H9 (cell line): ENCODE results near the gene BCAT1. TPM values are rescaled to one million over a fixed set of nuclear protein-coding genes. Genes with fewer than 3 reads are reported as not detected.

Source experiments
- DNase-seq: peaks from one replicate; pipeline ENCODE4 v3.0.0-alpha.2; 2017
- H2AFZ ChIP-seq: one replicate; pipeline ENCODE4 v1.6.1; 2013; ENCODE audit warnings: mild to moderate bottlenecking, low read length, control low read depth, moderate library complexity
- H2AK5ac ChIP-seq: 2 replicates; pipeline ENCODE4 v1.6.1; 2013; ENCODE audit warnings: low read length, control low read depth, mixed read lengths; ENCODE audit not compliant: insufficient read length
- H2BK120ac ChIP-seq: one replicate; pipeline ENCODE4 v1.6.1; 2013; ENCODE audit warnings: low read depth, mild to moderate bottlenecking, low read length, control low read depth, inconsistent platforms; ENCODE audit not compliant: poor library complexity, severe bottlenecking
- H2BK12ac ChIP-seq: 2 replicates; pipeline ENCODE4 v1.6.1; 2013; ENCODE audit warnings: low read length, control low read depth, mixed read lengths, low read depth; ENCODE audit not compliant: insufficient read length
- H2BK15ac ChIP-seq: 2 replicates; pipeline ENCODE4 v1.6.1; 2013; ENCODE audit warnings: low read depth, low read length, control low read depth
- H2BK20ac ChIP-seq: one replicate; pipeline ENCODE4 v1.6.1; 2013; ENCODE audit warnings: low read depth, mild to moderate bottlenecking, low read length, control low read depth, inconsistent platforms; ENCODE audit not compliant: poor library complexity, severe bottlenecking
- H2BK5ac ChIP-seq: 2 replicates; pipeline ENCODE4 v1.6.1; 2013; ENCODE audit warnings: low read length, control low read depth, mixed read lengths; ENCODE audit not compliant: insufficient read length
- H3K14ac ChIP-seq: 2 replicates; pipeline ENCODE4 v1.6.1; 2013; ENCODE audit warnings: low read length, control low read depth; ENCODE audit not compliant: insufficient read depth
- H3K18ac ChIP-seq: 2 replicates; pipeline ENCODE4 v1.6.1; 2013; ENCODE audit warnings: low read depth, mild to moderate bottlenecking, mixed read lengths, low read length, control low read depth; ENCODE audit not compliant: insufficient read length
- H3K23ac ChIP-seq: 2 replicates; pipeline ENCODE4 v1.6.1; 2013; ENCODE audit warnings: low read length, control low read depth, mixed read lengths, low read depth; ENCODE audit not compliant: insufficient read length
- H3K23me2 ChIP-seq: 2 replicates; pipeline ENCODE4 v1.6.1; 2013; ENCODE audit warnings: low read depth, mild to moderate bottlenecking, mixed read lengths, low read length, control low read depth; ENCODE audit not compliant: insufficient read length, poor library complexity, severe bottlenecking
- H3K27ac ChIP-seq: 2 replicates; pipeline ENCODE4 v1.5.1; 2013; ENCODE audit warnings: low read length, control low read depth, mixed read lengths, low read depth; ENCODE audit not compliant: insufficient read length
- H3K27me3 ChIP-seq: 2 replicates; pipeline ENCODE4 v1.6.1; 2013; ENCODE audit warnings: low read length, control low read depth, inconsistent platforms; ENCODE audit not compliant: insufficient read depth
- H3K4ac ChIP-seq: 2 replicates; pipeline ENCODE4 v1.6.1; 2013; ENCODE audit warnings: low read depth, mild to moderate bottlenecking, control low read depth, inconsistent platforms, low read length, moderate library complexity
- H3K4me1 ChIP-seq: 2 replicates; pipeline ENCODE4 v1.6.1; 2013; ENCODE audit warnings: low read length, control low read depth, inconsistent platforms; ENCODE audit not compliant: insufficient read depth
- H3K4me2 ChIP-seq: 2 replicates; pipeline ENCODE4 v1.6.1; 2013; ENCODE audit warnings: low read length, control low read depth, mixed read lengths; ENCODE audit not compliant: insufficient read length, insufficient read depth
- H3K56ac ChIP-seq: 2 replicates; pipeline ENCODE4 v1.6.1; 2013; ENCODE audit warnings: low read depth, mild to moderate bottlenecking, mixed read lengths, low read length, control low read depth; ENCODE audit not compliant: insufficient read length
- H3K79me1 ChIP-seq: 2 replicates; pipeline ENCODE4 v1.6.1; 2013; ENCODE audit warnings: low read depth, mild to moderate bottlenecking, moderate library complexity, low read length, control low read depth, inconsistent platforms; ENCODE audit not compliant: insufficient read depth, poor library complexity, severe bottlenecking
- H3K79me2 ChIP-seq: 2 replicates; pipeline ENCODE4 v1.6.1; 2013; ENCODE audit warnings: low read length, control low read depth, inconsistent platforms; ENCODE audit not compliant: insufficient read depth
- H3K9ac ChIP-seq: 2 replicates; pipeline ENCODE4 v1.6.1; 2013; ENCODE audit warnings: low read length, control low read depth, mixed read lengths; ENCODE audit not compliant: insufficient read length; ENCODE audit errors: extremely low read depth
- H3K9me3 ChIP-seq: one replicate; pipeline ENCODE4 v1.6.1; 2013; ENCODE audit warnings: low read depth, low read length, inconsistent platforms; ENCODE audit not compliant: control insufficient read depth
- H3T11ph ChIP-seq: one replicate; pipeline ENCODE4 v1.6.1; 2013; ENCODE audit warnings: mild to moderate bottlenecking, low read length, control low read depth, inconsistent platforms
- H4K20me1 ChIP-seq: one replicate; pipeline ENCODE4 v1.6.1; 2013; ENCODE audit not compliant: control insufficient read depth, insufficient read length, insufficient read depth
- H4K5ac ChIP-seq: 2 replicates; pipeline ENCODE4 v1.6.1; 2013; ENCODE audit warnings: low read depth, mild to moderate bottlenecking, mixed read lengths, low read length, control low read depth; ENCODE audit not compliant: insufficient read length
- H4K8ac ChIP-seq: replicated peaks from 2 replicates; pipeline ENCODE4 v1.6.1; 2013; ENCODE audit warnings: low read length, control low read depth, mixed read lengths, low read depth; ENCODE audit not compliant: insufficient read length
- H4K91ac ChIP-seq: 2 replicates; pipeline ENCODE4 v1.6.1; 2013; ENCODE audit warnings: low read depth, mild to moderate bottlenecking, moderate library complexity, mixed read lengths, low read length, control low read depth; ENCODE audit not compliant: insufficient read length
- H3K27ac Mint-ChIP-seq, 3 experiments: 2 replicates in 2 of 3; 3 replicates in 1 of 3; pipeline ENCODE4 v1.8.0; 2020 to 2021; ENCODE audit warnings: mixed read lengths in 3 of 3, mild to moderate bottlenecking in 1 of 3, moderate library complexity in 1 of 3
- H3K27me3 Mint-ChIP-seq: 2 replicates; pipeline ENCODE4 v1.8.0; 2021; ENCODE audit warnings: low read depth, mild to moderate bottlenecking, moderate library complexity, mixed read lengths
- H3K36me3 Mint-ChIP-seq, 3 experiments: 2 replicates in 2 of 3; 3 replicates in 1 of 3; pipeline ENCODE4 v1.8.0; 2020 to 2021; ENCODE audit warnings: low read depth in 3 of 3, mixed read lengths in 3 of 3; ENCODE audit not compliant: insufficient read depth in 1 of 3
- H3K4me1 Mint-ChIP-seq, 2 experiments: 2 replicates each; pipeline ENCODE4 v1.8.0; 2020; ENCODE audit warnings: mixed read lengths in 2 of 2
- H3K4me3 Mint-ChIP-seq, 2 experiments: 2 replicates in 1 of 2; 3 replicates in 1 of 2; pipeline ENCODE4 v1.8.0; 2020 to 2021; ENCODE audit warnings: mild to moderate bottlenecking in 2 of 2, mixed read lengths in 2 of 2, moderate library complexity in 1 of 2
- H3K9me3 Mint-ChIP-seq, 2 experiments: 2 replicates in 1 of 2; 3 replicates in 1 of 2; pipeline ENCODE4 v1.8.0; 2020; ENCODE audit warnings: mild to moderate bottlenecking in 2 of 2, mixed read lengths in 2 of 2, moderate library complexity in 1 of 2
- CTCF ChIP-seq: fragments of 200-600 bp; sonication (generic); conservative IDR thresholded peaks from 3 replicates; pipeline ENCODE4 v1.8.0; 2021; ENCODE audit warnings: antibody characterized with exemption, mild to moderate bottlenecking
- WGBS: extraction: QIAGEN DNeasy Blood & Tissue Kit; methylation state at CpG from one replicate; pipeline ENCODE4 v1.1.7; 2013; ENCODE audit warnings: missing lambda C conversion rate, low lambda C conversion rate, mixed read lengths; ENCODE audit not compliant: insufficient read length; ENCODE audit errors: extremely low coverage; 5-methylcytosine and 5-hydroxymethylcytosine counted together
- total RNA-seq: library from RNA; stranded (reverse); gene quantifications from 2 replicates; pipeline ENCODE4 v1.2.1, GENCODE V29; 2021

The BCAT1 gene
- total RNA-seq, 1 experiment from 2014 or later: 244 TPM

GRCh38 chr12:24853094-24853493 lies 95.8 kb downstream of the BCAT1 start:
- H3T11ph ChIP-seq: no peak overlapping the region
- H3K27ac ChIP-seq: no peak overlapping the region
- no peak overlapping the region for H2BK120ac ChIP-seq
- no peak overlapping the region for H3K14ac ChIP-seq
- H3K79me1 ChIP-seq: peaks cover 2% of the 10 kb centered on the region
- no peak overlapping the region for H3K23ac ChIP-seq
- H2BK12ac ChIP-seq: no peak overlapping the region
- H3K4ac ChIP-seq: no peak overlapping the region
- DNase-seq: no peak
- H3K36me3 Mint-ChIP-seq: peaks cover 28 to 53% (median 38%) of the 10 kb centered on the region in 3 experiments
- WGBS: no CpG with 5 or more reads among the region's 2 CpGs
- H4K91ac ChIP-seq: no peak overlapping the region
- H3K79me2 ChIP-seq: no peaks in the 10 kb centered on the region; the same call in 1 of the 2 replicates
- H3K4me1 ChIP-seq: no peaks in the 10 kb centered on the region; the same call in 1 of the 2 replicates
- no peak overlapping the region for H3K56ac ChIP-seq
- peaks cover 27 to 32% of the 10 kb centered on the region in 2 experiments for H3K4me1 Mint-ChIP-seq
- TF ChIP-seq CTCF: no peak
- H2AFZ ChIP-seq: no peak overlapping the region
- H3K4me2 ChIP-seq: no peak overlapping the region
- H3K9ac ChIP-seq: no peak overlapping the region
- H2BK15ac ChIP-seq: no peak overlapping the region
- no peak overlapping the region for H3K27ac Mint-ChIP-seq
- H3K9me3 Mint-ChIP-seq: peaks cover 3 to 7% of the 10 kb centered on the region in 2 experiments; a peak in 3 of 5 replicates
- H4K20me1 ChIP-seq: no peaks in the 10 kb centered on the region
- H3K18ac ChIP-seq: no peak overlapping the region
- no peaks in the 10 kb centered on the region for H3K9me3 ChIP-seq
- H3K23me2 ChIP-seq: no peaks in the 10 kb centered on the region
- H2AK5ac ChIP-seq: no peak overlapping the region
- no peak overlapping the region for H2BK20ac ChIP-seq
- no peak overlapping the region for H4K5ac ChIP-seq
- no peak overlapping the region for H2BK5ac ChIP-seq
- H3K4me3 Mint-ChIP-seq: no peak overlapping the region
- no peaks in the 10 kb centered on the region for H3K27me3 ChIP-seq
- H3K27me3 Mint-ChIP-seq: no peaks in the 10 kb centered on the region
- no peak overlapping the region for H4K8ac ChIP-seq
